ENCODE data around the gene MAD1L1. TPM values are rescaled to one million over a fixed set of nuclear protein-coding genes. Genes with fewer than 3 reads are reported as not detected.

Gene MAD1L1
- total and polyA plus RNA-seq, 2 of the 8 experiments (the other 6 are each of a cell fraction or from before 2014, with no cell fraction given), result 40.4 to 44.6 TPM

DNA sequence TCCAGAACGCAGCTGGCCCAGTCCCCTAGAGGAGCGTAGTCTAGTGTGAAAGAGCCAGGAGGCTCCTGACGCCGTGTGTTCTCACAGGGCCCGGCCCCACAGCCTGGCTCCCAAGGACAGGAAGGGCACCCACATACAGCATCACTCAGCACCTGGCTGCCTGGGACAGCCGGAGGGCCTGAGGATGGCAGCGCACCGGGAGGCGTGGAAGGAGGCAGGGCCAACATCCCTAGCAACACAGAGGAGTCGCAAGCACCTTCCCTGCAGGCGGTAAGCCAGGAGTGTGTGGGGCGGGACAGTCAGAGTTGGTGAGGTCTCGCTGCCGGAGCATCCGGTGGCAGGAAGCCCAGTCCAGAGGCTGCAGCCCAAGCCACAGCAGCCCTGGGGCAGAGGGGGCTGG lies 125.8 kb downstream of the MAD1L1 start:
- Histone ChIP-seq H2BK5ac (ENCODE audit: low read depth, low read length) (0 out of 2 replicates have a peak overlapping the region, but pooled peaks have one; percentile 66), H3K79me2 (ENCODE audit: control insufficient read depth in 1 of 2, insufficient read depth in 2 of 2, low read length in 2 of 2) (peaks cover 0 to 11% of the 10 kb centered on the region in 2 experiments; a peak in 1 of 4 replicates), H2BK20ac (ENCODE audit: low read length) (no peak overlapping the region), H4K20me1 (replicated peaks in 1 of 2; ENCODE audit: control insufficient read depth in 1 of 2, insufficient read depth in 2 of 2, low read length in 2 of 2) (peaks cover 2 to 7% of the 10 kb centered on the region in 2 experiments), H3K23ac (ENCODE audit: insufficient read length) (no peak overlapping the region), H4K5ac (ENCODE audit: insufficient read length, low read depth, low read length) (no peak overlapping the region), H3K4me3 (ENCODE audit: extremely low read depth in 1 of 4, insufficient read depth in 2 of 4, low read depth in 3 of 4, low read length in 4 of 4) (no peak overlapping the region), H2BK15ac (ENCODE audit: low read length) (no peak overlapping the region), H3K18ac (ENCODE audit: extremely low read depth, low read length) (no peak overlapping the region), H2BK120ac (replicated peaks; ENCODE audit: low read depth, low read length) (no peak overlapping the region), H3K4ac (replicated peaks; ENCODE audit: insufficient read length, low read depth, low read length) (no peak overlapping the region), H3K4me1 (replicated peaks in 1 of 4; ENCODE audit: control insufficient read depth in 3 of 4, insufficient read depth in 4 of 4, low read length in 3 of 4) (peaks cover 0 to 44% (median 14%) of the 10 kb centered on the region in 4 experiments; a peak in 6 of 7 replicates), H3K14ac (ENCODE audit: insufficient read length) (no peak overlapping the region), H3K27me3 (replicated peaks in 1 of 4; ENCODE audit: control insufficient read depth in 3 of 4, extremely low read depth in 1 of 4, insufficient read depth in 3 of 4, low read length in 3 of 4) (no peaks in the 10 kb centered on the region), H3K79me1 (ENCODE audit: low read depth, low read length) (peaks cover 11% of the 10 kb centered on the region), H3K9ac (replicated peaks in 1 of 4; ENCODE audit: extremely low read depth in 1 of 4, low read depth in 3 of 4, low read length in 3 of 4) (no peak overlapping the region), H2AK5ac (ENCODE audit: low read depth, low read length) (no peak overlapping the region), H3K23me2 (ENCODE audit: low read depth, low read length) (peaks cover 6% of the 10 kb centered on the region; the same call in 1 of the 2 replicates), H3K9me3 (ENCODE audit: insufficient read depth in 2 of 2, low read depth in 1 of 2, low read length in 1 of 2) (no peaks in the 10 kb centered on the region), H4K91ac (replicated peaks; ENCODE audit: insufficient read length, low read length) (no peak overlapping the region), H3K27ac (ENCODE audit: low read depth, low read length) (no peak overlapping the region), H3K4me2 (ENCODE audit: insufficient read depth in 1 of 2, low read depth in 2 of 2, low read length in 2 of 2) (no peak overlapping the region), H2BK12ac (ENCODE audit: low read depth, low read length) (no peak overlapping the region), H4K8ac (ENCODE audit: extremely low read depth, insufficient read depth, low read length) (0 out of 2 replicates have a peak overlapping the region, but pooled peaks have one; percentile 29), H2AFZ (ENCODE audit: low read length) (no peak overlapping the region), H3K56ac (replicated peaks; ENCODE audit: insufficient read length, low read depth, low read length) (no peak overlapping the region), H3K36me3 (ENCODE audit: control insufficient read depth in 2 of 4, insufficient read depth in 4 of 4, low read length in 3 of 4) (no peaks in the 10 kb centered on the region; a peak in 1 of 8 replicates)
- no peak for TF ChIP-seq RAD21 (IDR thresholded peaks at IDR 0.05 in 1 of 2, conservative IDR thresholded peaks at IDR 0.05 in 1 of 2; ENCODE audit: low read depth in 2 of 2, low read length in 2 of 2)
- TF ChIP-seq CBX5 (IDR thresholded peaks at IDR 0.05; ENCODE audit: low read depth, low read length), result no peak
- no peak for DNase-seq (ENCODE audit: low read depth in 1 of 2, low spot score in 2 of 2)
- POLR2A ChIA-PET (ENCODE audit: partially characterized antibody), result no interaction called here
- CTCF ChIA-PET (ENCODE audit: partially characterized antibody), result interaction anchor here (0.6 kb wide), 1 partner anchor 355 kb away, joined by 3 read pairs; no protein-coding TSS in a partner anchor
- no peak for FAIRE-seq
- WGBS, 2 experiments (ENCODE audit: extremely low coverage in 1 of 2, insufficient coverage in 1 of 2, insufficient read length in 1 of 2, insufficient replicate concordance in 2 of 2, low coverage in 1 of 2, low lambda C conversion rate in 2 of 2, missing lambda C conversion rate in 1 of 2), result 89% methylated on average over 6 of the region's 15 CpGs; no CpG with 5 or more reads in 1 of the 2 experiments
